Measurements from ENCODE around the gene NUDT8.

Gene NUDT8

GRCh38 chr11:67611165-67611564, 18.6 kb downstream of the NUDT8 start:
- peaks cover 26% of the 10 kb centered on the region for H3K4me1 ChIP-seq (ENCODE audit: insufficient read depth, insufficient read length)
- H3K4me3 ChIP-seq (ENCODE audit: insufficient read length, low read depth), result no peak overlapping the region
- H3K9ac ChIP-seq (ENCODE audit: insufficient read length, low read depth), result no peak overlapping the region
- DNase-seq (ENCODE audit: low read depth, low spot score), result no peak
- no peaks in the 10 kb centered on the region for H3K27me3 ChIP-seq (ENCODE audit: insufficient read depth, insufficient read length)
- no peak for TF ChIP-seq SUZ12 (IDR thresholded peaks at IDR 0.05; ENCODE audit: extremely low read depth, insufficient read depth, insufficient read length)
- peaks cover 62% of the 10 kb centered on the region for H3K36me3 ChIP-seq (ENCODE audit: insufficient read depth, insufficient read length, low read length)
- no peaks in the 10 kb centered on the region for H3K9me3 ChIP-seq (ENCODE audit: insufficient read depth, low read length)

GRCh38 chr11:67610302-67610868, 19.4 kb downstream of the NUDT8 start:
- Histone ChIP-seq H3K9me3 (ENCODE audit: insufficient read depth, low read length) (no peaks in the 10 kb centered on the region), H3K4me1 (ENCODE audit: insufficient read depth, insufficient read length) (peaks cover 26% of the 10 kb centered on the region), H3K9ac (ENCODE audit: insufficient read length, low read depth) (no peak overlapping the region), H3K4me3 (ENCODE audit: insufficient read length, low read depth) (no peak overlapping the region), H3K27me3 (ENCODE audit: insufficient read depth, insufficient read length) (no peaks in the 10 kb centered on the region), H3K36me3 (ENCODE audit: insufficient read depth, insufficient read length, low read length) (peaks cover 62% of the 10 kb centered on the region)
- no peak for TF ChIP-seq YY1 (IDR thresholded peaks at IDR 0.05; ENCODE audit: insufficient read depth, insufficient read length)
- TF ChIP-seq ZNF274 (IDR thresholded peaks at IDR 0.05; ENCODE audit: low read depth, low read length), result no peak
- no peak for TF ChIP-seq SUZ12 (IDR thresholded peaks at IDR 0.05; ENCODE audit: extremely low read depth, insufficient read depth, insufficient read length)
- DNase-seq (ENCODE audit: low read depth, low spot score), result no peak

GRCh38 chr11:67609316-67609715, 20.4 kb downstream of the NUDT8 start:
- DNase-seq (ENCODE audit: low read depth, low spot score), result no peak
- no peak overlapping the region for H3K4me3 ChIP-seq (ENCODE audit: insufficient read length, low read depth)
- peaks cover 27% of the 10 kb centered on the region for H3K4me1 ChIP-seq (ENCODE audit: insufficient read depth, insufficient read length)
- no peaks in the 10 kb centered on the region for H3K9me3 ChIP-seq (ENCODE audit: insufficient read depth, low read length)
- no peak for TF ChIP-seq YY1 (IDR thresholded peaks at IDR 0.05; ENCODE audit: insufficient read depth, insufficient read length)
- no peak for TF ChIP-seq SUZ12 (IDR thresholded peaks at IDR 0.05; ENCODE audit: extremely low read depth, insufficient read depth, insufficient read length)
- no peaks in the 10 kb centered on the region for H3K27me3 ChIP-seq (ENCODE audit: insufficient read depth, insufficient read length)
- H3K36me3 ChIP-seq (ENCODE audit: insufficient read depth, insufficient read length, low read length), result peaks cover 58% of the 10 kb centered on the region
- H3K9ac ChIP-seq (ENCODE audit: insufficient read length, low read depth), result no peak overlapping the region

GRCh38 chr11:67608486-67608885, 21.3 kb downstream of the NUDT8 start:
- DNase-seq (ENCODE audit: low read depth, low spot score), result no peak
- H3K9ac ChIP-seq (ENCODE audit: insufficient read length, low read depth), result no peak overlapping the region
- H3K4me1 ChIP-seq (ENCODE audit: insufficient read depth, insufficient read length), result peaks cover 21% of the 10 kb centered on the region
- H3K4me3 ChIP-seq (ENCODE audit: insufficient read length, low read depth), result no peak overlapping the region
- peaks cover 55% of the 10 kb centered on the region for H3K36me3 ChIP-seq (ENCODE audit: insufficient read depth, insufficient read length, low read length)
- no peaks in the 10 kb centered on the region for H3K27me3 ChIP-seq (ENCODE audit: insufficient read depth, insufficient read length)
- no peaks in the 10 kb centered on the region for H3K9me3 ChIP-seq (ENCODE audit: insufficient read depth, low read length)
- TF ChIP-seq ZNF274 (IDR thresholded peaks at IDR 0.05; ENCODE audit: low read depth, low read length) (no peak), YY1 (IDR thresholded peaks at IDR 0.05; ENCODE audit: insufficient read depth, insufficient read length) (no peak), SUZ12 (IDR thresholded peaks at IDR 0.05; ENCODE audit: extremely low read depth, insufficient read depth, insufficient read length) (no peak)

GRCh38 chr11:67607507-67607906, 22.2 kb downstream of the NUDT8 start:
- H3K9me3 ChIP-seq (ENCODE audit: insufficient read depth, low read length), result peaks cover 5% of the 10 kb centered on the region
- H3K4me1 ChIP-seq (ENCODE audit: insufficient read depth, insufficient read length), result peaks cover 21% of the 10 kb centered on the region
- H3K36me3 ChIP-seq (ENCODE audit: insufficient read depth, insufficient read length, low read length), result peaks cover 45% of the 10 kb centered on the region
- H3K4me3 ChIP-seq (ENCODE audit: insufficient read length, low read depth), result peak overlapping the region; percentile 98
- TF ChIP-seq SUZ12 (IDR thresholded peaks at IDR 0.05; ENCODE audit: extremely low read depth, insufficient read depth, insufficient read length) (no peak), YY1 (IDR thresholded peaks at IDR 0.05; ENCODE audit: insufficient read depth, insufficient read length) (no peak), ZNF274 (IDR thresholded peaks at IDR 0.05; ENCODE audit: low read depth, low read length) (no peak)
- no peaks in the 10 kb centered on the region for H3K27me3 ChIP-seq (ENCODE audit: insufficient read depth, insufficient read length)
- peak overlapping the region; percentile 96 for H3K9ac ChIP-seq (ENCODE audit: insufficient read length, low read depth)
- no peak for DNase-seq (ENCODE audit: low read depth, low spot score)

- Histone ChIP-seq H3K27me3 (ENCODE audit: insufficient read depth, insufficient read length) (no peaks in the 10 kb centered on the region), H3K9ac (ENCODE audit: insufficient read length, low read depth) (peak within 1 kb of the TSS; percentile 96)
Measured at GRCh38 chr11:67606492-67607295, 23.0 kb downstream of the NUDT8 start, which contains the start of gene NDUFV1. TSS of gene NDUFV1 (plus strand) at chr11:67606936. CDS start at chr11:67607005, 69 bp downstream.

GRCh38 chr11:67606093-67606491, 23.6 kb downstream of the NUDT8 start:
- Histone ChIP-seq H3K36me3 (ENCODE audit: insufficient read depth, insufficient read length, low read length) (peaks cover 31% of the 10 kb centered on the region), H3K4me1 (ENCODE audit: insufficient read depth, insufficient read length) (peaks cover 21% of the 10 kb centered on the region), H3K9ac (ENCODE audit: insufficient read length, low read depth) (peak overlapping the region; percentile 63), H3K4me3 (ENCODE audit: insufficient read length, low read depth) (peak overlapping the region; percentile 98), H3K9me3 (ENCODE audit: insufficient read depth, low read length) (peaks cover 19% of the 10 kb centered on the region), H3K27me3 (ENCODE audit: insufficient read depth, insufficient read length) (no peaks in the 10 kb centered on the region)
- DNase-seq (ENCODE audit: low read depth, low spot score), result no peak
- no peak for TF ChIP-seq SUZ12 (IDR thresholded peaks at IDR 0.05; ENCODE audit: extremely low read depth, insufficient read depth, insufficient read length)
- TF ChIP-seq ZNF274 (IDR thresholded peaks at IDR 0.05; ENCODE audit: low read depth, low read length), result no peak
- TF ChIP-seq YY1 (IDR thresholded peaks at IDR 0.05; ENCODE audit: insufficient read depth, insufficient read length), result no peak

More at GRCh38 chr11:67606492-67607295, 23.0 kb downstream of the NUDT8 start, which contains the start of gene NDUFV1:
- peak; percentile 95 for DNase-seq (ENCODE audit: low read depth, low spot score)
- Histone ChIP-seq H3K4me3 (ENCODE audit: insufficient read length, low read depth) (peak within 1 kb of the TSS; percentile 98), H3K4me1 (ENCODE audit: insufficient read depth, insufficient read length) (peaks cover 21% of the 10 kb centered on the region), H3K36me3 (ENCODE audit: insufficient read depth, insufficient read length, low read length) (peaks cover 37% of the 10 kb centered on the region), H3K9me3 (ENCODE audit: insufficient read depth, low read length) (peaks cover 13% of the 10 kb centered on the region)
- TF ChIP-seq YY1 (IDR thresholded peaks at IDR 0.05; ENCODE audit: insufficient read depth, insufficient read length) (no peak), ZNF274 (IDR thresholded peaks at IDR 0.05; ENCODE audit: low read depth, low read length) (no peak), SUZ12 (IDR thresholded peaks at IDR 0.05; ENCODE audit: extremely low read depth, insufficient read depth, insufficient read length) (no peak)

All from NT2/D1 (cell line).